Measurements from ENCODE around the gene SMIM36.

The SMIM36 gene

GRCh38 chr17:55411463-55411855, 99.8 kb downstream of the SMIM36 start:
- TF ChIP-seq REST (IDR thresholded peaks at IDR 0.05; ENCODE audit: insufficient read depth in 1 of 2, low read depth in 2 of 2, low read length in 2 of 2) (no peak), SIN3A (IDR thresholded peaks at IDR 0.05; ENCODE audit: borderline replicate concordance, insufficient read depth, low read length) (no peak), TAF1 (IDR thresholded peaks at IDR 0.05; ENCODE audit: borderline replicate concordance, insufficient read depth, low read length) (no peak), FOXP2 (optimal IDR thresholded peaks at IDR 0.05; ENCODE audit: borderline replicate concordance, extremely low read depth, extremely low read length, insufficient read depth) (no peak), POLR2AphosphoS5 (IDR thresholded peaks at IDR 0.05; ENCODE audit: low read depth, low read length) (no peak)

- no peak for TF ChIP-seq FOXP2 (optimal IDR thresholded peaks at IDR 0.05; ENCODE audit: borderline replicate concordance, extremely low read depth, extremely low read length, insufficient read depth)
- no peak for TF ChIP-seq TAF1 (IDR thresholded peaks at IDR 0.05; ENCODE audit: borderline replicate concordance, insufficient read depth, low read length)
- no peak for TF ChIP-seq REST (IDR thresholded peaks at IDR 0.05; ENCODE audit: insufficient read depth in 1 of 2, low read depth in 2 of 2, low read length in 2 of 2)
- TF ChIP-seq SIN3A (IDR thresholded peaks at IDR 0.05; ENCODE audit: borderline replicate concordance, insufficient read depth, low read length) = no peak
- TF ChIP-seq POLR2AphosphoS5 (IDR thresholded peaks at IDR 0.05; ENCODE audit: low read depth, low read length) = no peak
Measured at GRCh38 chr17:55410722-55411462, 100.4 kb downstream of the SMIM36 start.

GRCh38 chr17:55409030-55409800, 102.0 kb downstream of the SMIM36 start:
- TF ChIP-seq FOXP2 (optimal IDR thresholded peaks at IDR 0.05; ENCODE audit: borderline replicate concordance, extremely low read depth, extremely low read length, insufficient read depth) (no peak), TAF1 (IDR thresholded peaks at IDR 0.05; ENCODE audit: borderline replicate concordance, insufficient read depth, low read length) (no peak), POLR2AphosphoS5 (IDR thresholded peaks at IDR 0.05; ENCODE audit: low read depth, low read length) (no peak), REST (IDR thresholded peaks at IDR 0.05; ENCODE audit: insufficient read depth in 1 of 2, low read depth in 2 of 2, low read length in 2 of 2) (no peak), SIN3A (IDR thresholded peaks at IDR 0.05; ENCODE audit: borderline replicate concordance, insufficient read depth, low read length) (no peak)

- no peak for TF ChIP-seq SIN3A (IDR thresholded peaks at IDR 0.05; ENCODE audit: borderline replicate concordance, insufficient read depth, low read length)
Measured at GRCh38 chr17:55407641-55408566, 103.3 kb downstream of the SMIM36 start.

- TF ChIP-seq REST (IDR thresholded peaks at IDR 0.05; ENCODE audit: insufficient read depth in 1 of 2, low read depth in 2 of 2, low read length in 2 of 2) (no peak), POLR2AphosphoS5 (IDR thresholded peaks at IDR 0.05; ENCODE audit: low read depth, low read length) (no peak), FOXP2 (optimal IDR thresholded peaks at IDR 0.05; ENCODE audit: borderline replicate concordance, extremely low read depth, extremely low read length, insufficient read depth) (no peak), TAF1 (IDR thresholded peaks at IDR 0.05; ENCODE audit: borderline replicate concordance, insufficient read depth, low read length) (no peak), SIN3A (IDR thresholded peaks at IDR 0.05; ENCODE audit: borderline replicate concordance, insufficient read depth, low read length) (no peak)
Measured at GRCh38 chr17:55405600-55405999, 105.7 kb downstream of the SMIM36 start.
